Heart left ventricle (tissue), 16 donors: ENCODE measurements around the gene TAS2R1. TPM values are rescaled to one million over a fixed set of nuclear protein-coding genes. Genes with fewer than 3 reads are reported as not detected.

ENCODE experiments used
- ATAC-seq, 4 donors: fragments of 200-7000 bp; cut with Tn5 transposase; one replicate each; pipeline ENCODE4 v1.9.1; 2020 to 2022; ENCODE audit warnings: moderate library complexity in 4 of 4, mild to moderate bottlenecking in 3 of 4, moderate number of reproducible peaks in 1 of 4
- DNase-seq, 5 donors: peaks; one replicate each; pipeline ENCODE4 v3.0.0-alpha.2; 2020
- H3K27ac ChIP-seq, 12 donors: fragments of 200-600 bp; sonication (generic) in 4 of 12; one replicate each; pipeline versions ENCODE4 v1.5.0 to v1.8.0; 2016 to 2022; ENCODE audit warnings: mild to moderate bottlenecking in 2 of 12
- H3K27me3 ChIP-seq, 9 donors: fragments of 200-600 bp; sonication (generic) in 2 of 9; one replicate each; pipeline versions ENCODE4 v1.5.1 to v1.8.0; 2016 to 2022; ENCODE audit warnings: mild to moderate bottlenecking in 3 of 9
- H3K36me3 ChIP-seq, 9 donors: fragments of 200-600 bp; sonication (generic) in 2 of 9; one replicate each; pipeline versions ENCODE4 v1.5.0 to v1.8.0; 2018 to 2022; ENCODE audit warnings: mild to moderate bottlenecking in 2 of 9
- H3K4me1 ChIP-seq, 12 donors: fragments of 200-600 bp; sonication (generic) in 4 of 12; one replicate each; pipeline versions ENCODE4 v1.5.0 to v1.8.0; 2016 to 2022; ENCODE audit warnings: mild to moderate bottlenecking in 3 of 12
- H3K4me3 ChIP-seq, 12 donors: fragments of 200-600 bp; sonication (generic) in 4 of 12; one replicate each; pipeline versions ENCODE4 v1.5.0 to v1.8.0; 2017 to 2022; ENCODE audit warnings: mild to moderate bottlenecking in 9 of 12, moderate library complexity in 4 of 12
- H3K9me3 ChIP-seq, 12 donors: fragments of 200-600 bp; sonication (generic) in 4 of 12; one replicate each; pipeline versions ENCODE4 v1.5.0 to v1.8.0; 2016 to 2022; ENCODE audit warnings: mild to moderate bottlenecking in 1 of 12
- POLR2A ChIP-seq, 2 donors: fragments of 450-650 bp; IDR thresholded peaks; one replicate each; pipeline ENCODE4 v1.6.1; 2017; ENCODE audit warnings: antibody characterized with exemption in 2 of 2, mild to moderate bottlenecking in 2 of 2, moderate library complexity in 2 of 2
- WGBS, 4 donors: extraction: QIAGEN DNeasy Blood & Tissue Kit in 2 of 4; methylation state at CpG; one replicate each; pipeline versions ENCODE4 v1.1.5 to v1.1.7; 2013 to 2018; 5-methylcytosine and 5-hydroxymethylcytosine counted together
- intact Hi-C, 10 donors: fragments of 100-400 bp; cut with DNase I; formaldehyde crosslinking; loops; one replicate each; pipeline versions ENCODE4 v1.11.1 to v1.14.2; 2022
- polyA plus RNA-seq, 2 donors: library from polyadenylated mRNA; stranded (reverse); fragments of 200-250 nt; gene quantifications; one replicate each; pipeline ENCODE4 v1.2.3, GENCODE V29; 2013
- total RNA-seq, 9 donors: library from RNA; depleted of rRNA in 2 of 9; stranded (reverse); fragments of >200 nt in 2 of 9; fragmentation: NEBNext Ultra II Directional in 3 of 9; extraction: Animal tissue kit (Norgen Biotek cat#: 25700) in 3 of 9; gene quantifications; one replicate each; pipeline versions ENCODE4 v1.1.0 to v1.2.4, GENCODE V29; 2016 to 2023
- TF ChIP-seq, protein P1 (sequence below), 12 donors: fragments of 200-600 bp; sonication (generic) in 4 of 12; IDR thresholded peaks; one replicate each; pipeline versions ENCODE4 v1.5.0 to v1.8.0; 2018 to 2022; ENCODE audit warnings: antibody characterized with exemption in 12 of 12, mild to moderate bottlenecking in 5 of 12
- donor health status: ischemic (EF 13 %, LVEDD 7.1; RV severe dilation, severe dysfunction).
- donor health status: healthy with polysubstance abuse.
- donor health status: DM: no; HTN: yes; CAD: no.
- donor health status: DM: no; HTN: no; CAD: no.
- donor health status: ischemic (EF 25% LVEDD 6.9; RV normal size, moderate dysfunction).
- donor health status: ischemic (EF 25% LVEDD 5.7; RV mildly dilated, moderate dysfunction).
- donor health status: healthy.
- donor health status: DM: yes; HTN: yes; CAD: no.
- donor health status: ischemic (EF 35%, LVEDD 5.7; RV mildly dilated, moderate dysfunction).
- donor health status: nonischemic (EF 11% LVEDD 7.7; RV severe dilation, severe dysfunction).
- donor health status: DM: yes; HTN: yes; CAD: no.
- donor health status: PGD.
- donor health status: ischemic (EF 29% LVEDD 5.4; RV normal size, mild dysfunction).
- donor health status: nonischemic (EF 23%, LVEDD 6.1; RV moderate dilation, normal function).

The TAS2R1 gene
- total and polyA plus RNA-seq, 11 donors: not detected

DNA sequence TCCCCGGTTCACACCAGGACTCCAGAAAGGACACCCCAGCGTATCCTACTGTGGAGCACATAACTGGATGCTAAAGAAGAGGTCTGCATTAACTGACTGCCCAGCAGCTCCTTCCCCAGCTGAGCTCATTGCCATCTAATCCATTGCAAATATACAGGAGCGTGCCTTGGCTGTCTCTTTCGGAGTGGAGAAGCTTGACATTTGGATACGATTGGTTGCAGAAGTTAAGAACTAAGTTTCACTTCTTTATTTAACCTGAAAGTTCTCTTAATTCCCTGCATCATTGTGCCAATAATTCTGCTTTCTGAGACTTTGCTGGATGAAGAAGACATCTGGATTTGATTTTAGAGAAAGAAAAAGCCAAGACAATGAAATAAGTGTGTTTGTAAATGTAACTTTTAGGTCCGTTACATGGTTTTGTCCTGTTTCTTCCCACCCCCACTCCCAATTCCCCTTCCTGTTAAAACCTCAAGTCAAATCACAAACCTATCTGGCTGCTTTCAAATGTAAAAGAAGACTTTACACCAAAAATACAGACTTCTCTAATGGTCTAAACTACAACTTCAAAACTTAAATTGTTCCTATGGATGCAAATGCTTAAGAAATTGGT, 33.9 kb downstream of the TAS2R1 start:
- TF ChIP-seq, protein P1, sequence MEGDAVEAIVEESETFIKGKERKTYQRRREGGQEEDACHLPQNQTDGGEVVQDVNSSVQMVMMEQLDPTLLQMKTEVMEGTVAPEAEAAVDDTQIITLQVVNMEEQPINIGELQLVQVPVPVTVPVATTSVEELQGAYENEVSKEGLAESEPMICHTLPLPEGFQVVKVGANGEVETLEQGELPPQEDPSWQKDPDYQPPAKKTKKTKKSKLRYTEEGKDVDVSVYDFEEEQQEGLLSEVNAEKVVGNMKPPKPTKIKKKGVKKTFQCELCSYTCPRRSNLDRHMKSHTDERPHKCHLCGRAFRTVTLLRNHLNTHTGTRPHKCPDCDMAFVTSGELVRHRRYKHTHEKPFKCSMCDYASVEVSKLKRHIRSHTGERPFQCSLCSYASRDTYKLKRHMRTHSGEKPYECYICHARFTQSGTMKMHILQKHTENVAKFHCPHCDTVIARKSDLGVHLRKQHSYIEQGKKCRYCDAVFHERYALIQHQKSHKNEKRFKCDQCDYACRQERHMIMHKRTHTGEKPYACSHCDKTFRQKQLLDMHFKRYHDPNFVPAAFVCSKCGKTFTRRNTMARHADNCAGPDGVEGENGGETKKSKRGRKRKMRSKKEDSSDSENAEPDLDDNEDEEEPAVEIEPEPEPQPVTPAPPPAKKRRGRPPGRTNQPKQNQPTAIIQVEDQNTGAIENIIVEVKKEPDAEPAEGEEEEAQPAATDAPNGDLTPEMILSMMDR (IDR thresholded peaks at IDR 0.05): no peak
- TF ChIP-seq POLR2A (IDR thresholded peaks at IDR 0.05): no peak
- intact Hi-C loops: no loop called here
- no peak for ATAC-seq
- H3K4me3 ChIP-seq: peak overlapping the region in 1 of 12 donors; percentile 18
- H3K36me3 ChIP-seq: no peaks in the 10 kb centered on the region
- H3K9me3 ChIP-seq: no peaks in the 10 kb centered on the region
- no peaks in the 10 kb centered on the region for H3K27me3 ChIP-seq
- H3K4me1 ChIP-seq: no peaks in the 10 kb centered on the region
- WGBS, 4 donors: 49 to 68% (median 57%) methylated on average over 6 of the region's 6 CpGs
- H3K27ac ChIP-seq: no peak overlapping the region
- DNase-seq: no peak

DNA sequence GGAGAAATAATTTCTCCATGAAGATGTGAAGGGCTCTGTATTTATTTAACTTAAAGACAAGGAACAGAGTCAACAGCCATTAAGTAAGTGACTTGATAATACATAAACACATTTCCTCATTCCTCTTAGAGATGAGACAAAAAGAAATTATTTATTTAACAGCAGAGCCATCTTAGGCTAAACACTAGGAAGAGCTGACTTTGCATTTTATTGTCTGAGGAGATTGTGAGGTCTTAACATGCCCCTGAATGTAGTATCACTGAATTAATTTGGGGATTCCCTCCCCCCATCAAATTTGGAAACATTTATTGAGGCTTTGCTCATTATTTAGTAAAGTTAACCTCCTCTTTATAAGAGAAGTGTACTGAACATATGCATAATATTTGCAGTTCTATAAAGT, 35.2 kb downstream of the TAS2R1 start:
- no peaks in the 10 kb centered on the region for H3K4me1 ChIP-seq
- no peak overlapping the region for H3K4me3 ChIP-seq
- ATAC-seq: no peak
- H3K27ac ChIP-seq: no peak overlapping the region
- intact Hi-C loops: no loop called here
- no peaks in the 10 kb centered on the region for H3K36me3 ChIP-seq
- no peak for TF ChIP-seq POLR2A (IDR thresholded peaks at IDR 0.05)
- TF ChIP-seq, protein P1 (IDR thresholded peaks at IDR 0.05): no peak
- no peaks in the 10 kb centered on the region for H3K9me3 ChIP-seq
- no peak for DNase-seq
- H3K27me3 ChIP-seq: no peaks in the 10 kb centered on the region

DNA sequence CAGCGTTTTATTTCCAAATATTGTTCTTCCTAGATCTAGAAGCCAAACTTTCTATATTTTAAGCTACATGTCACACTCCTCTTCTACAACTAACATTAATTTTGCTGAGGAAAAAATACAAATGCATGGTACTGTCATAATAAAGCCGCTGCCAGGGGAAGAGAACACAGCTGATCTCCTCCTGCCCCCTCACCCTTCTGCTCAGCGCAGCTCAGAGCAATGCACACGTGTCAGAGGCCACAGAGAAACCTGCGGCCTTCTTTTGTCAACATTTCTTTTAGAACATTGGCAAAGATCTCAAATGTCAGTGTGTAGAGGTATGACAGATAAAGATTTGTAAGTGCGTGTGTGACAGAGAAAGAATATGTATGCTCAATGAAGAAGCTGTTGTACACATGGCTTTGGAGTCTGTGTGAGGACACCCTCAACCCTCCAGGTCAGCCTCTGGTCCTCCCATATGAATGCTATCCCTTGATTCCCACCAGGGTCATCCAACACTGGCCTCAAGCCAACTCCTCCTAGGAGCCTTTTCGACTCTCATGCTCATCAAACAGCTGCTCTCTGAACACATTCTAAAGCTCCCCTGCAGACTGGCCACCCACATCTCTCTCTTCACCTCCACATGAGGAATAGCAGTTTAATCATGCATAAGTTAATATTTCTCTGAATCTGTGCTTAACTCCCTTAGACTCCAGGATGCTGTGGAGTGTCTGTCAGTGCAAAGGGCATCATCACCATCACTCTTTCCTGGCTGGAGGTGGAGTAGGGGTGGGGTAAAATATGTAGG, 40.9 kb downstream of the TAS2R1 start:
- 83 to 87% (median 85%) methylated on average over 7 of the region's 7 CpGs for WGBS, 4 donors

DNA sequence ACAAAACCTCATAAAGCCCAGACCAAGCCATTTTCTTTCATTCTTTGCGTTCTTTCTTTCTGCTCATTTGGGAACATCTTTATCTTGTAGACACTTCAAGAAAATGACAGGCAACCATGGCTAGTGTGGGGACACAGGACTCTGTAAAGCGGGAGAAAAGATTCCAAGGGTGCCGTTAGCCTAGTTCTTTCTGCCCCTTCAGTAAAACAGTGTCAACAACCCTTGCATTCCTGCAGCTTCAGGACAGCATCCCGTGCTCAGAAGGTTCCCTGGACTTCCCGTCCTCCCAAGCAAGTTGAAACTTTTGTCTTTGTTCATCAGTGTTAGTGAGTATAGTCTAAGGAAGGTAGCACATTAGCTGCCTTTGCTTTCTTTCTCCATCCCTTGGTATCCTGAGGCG, 41.9 kb downstream of the TAS2R1 start:
- no peak overlapping the region for H3K4me3 ChIP-seq
- no peaks in the 10 kb centered on the region for H3K9me3 ChIP-seq
- DNase-seq (no peak), ATAC-seq (no peak)
- H3K27me3 ChIP-seq: no peaks in the 10 kb centered on the region
- no peak overlapping the region for H3K27ac ChIP-seq
- TF ChIP-seq, protein P1 (IDR thresholded peaks at IDR 0.05): no peak
- no peak for TF ChIP-seq POLR2A (IDR thresholded peaks at IDR 0.05)
- H3K36me3 ChIP-seq: no peaks in the 10 kb centered on the region
- intact Hi-C loops: no loop called here
- H3K4me1 ChIP-seq: no peaks in the 10 kb centered on the region
- WGBS, 4 donors: 69 to 90% (median 73%) methylated on average over 6 of the region's 6 CpGs

More for the DNA sequence above, 40.9 kb downstream of the TAS2R1 start:
- DNase-seq (no peak), ATAC-seq (no peak)
- no peaks in the 10 kb centered on the region for H3K4me1 ChIP-seq
- H3K27ac ChIP-seq: no peak overlapping the region
- TF ChIP-seq POLR2A (IDR thresholded peaks at IDR 0.05): no peak
- TF ChIP-seq, protein P1 (IDR thresholded peaks at IDR 0.05): no peak
- no peaks in the 10 kb centered on the region for H3K27me3 ChIP-seq
- H3K36me3 ChIP-seq: no peaks in the 10 kb centered on the region
- H3K9me3 ChIP-seq: no peaks in the 10 kb centered on the region
- intact Hi-C loops: no loop called here
- no peak overlapping the region for H3K4me3 ChIP-seq
